Left renal cortex interstitium (tissue), 4 donors: Measurements from ENCODE around the gene MOV10L1. TPM values are rescaled to one million over a fixed set of nuclear protein-coding genes. Genes with fewer than 3 reads are reported as not detected.

Experiments
- DNase-seq, 4 donors: peaks; one replicate each; pipeline ENCODE4 v3.0.0-alpha.2; 2013; ENCODE audit warnings: low read depth in 4 of 4, low spot score in 2 of 4, missing footprints in 1 of 4
- polyA plus RNA-seq, 4 donors: library from polyadenylated mRNA; unstranded; fragments of 120-200 nt; gene quantifications; one replicate each; pipeline ENCODE4 v1.2.1, GENCODE V29; 2013; ENCODE audit not compliant: insufficient read length in 4 of 4

The MOV10L1 gene
- polyA plus RNA-seq, 4 donors: 0.37 to 1.2 (median 0.86) TPM

- no peak for DNase-seq
Measured at GRCh38 chr22:50173311-50173982, 83.6 kb downstream of the MOV10L1 start.

GRCh38 chr22:50173983-50174355 lies 84.2 kb downstream of the MOV10L1 start:
- no peak for DNase-seq

- DNase-seq: no peak
Measured at GRCh38 chr22:50174382-50175190, 84.8 kb downstream of the MOV10L1 start.

- DNase-seq: no peak
Measured at GRCh38 chr22:50175191-50175461, 85.3 kb downstream of the MOV10L1 start.

- no peak for DNase-seq
Measured at GRCh38 chr22:50175921-50176849, 86.4 kb downstream of the MOV10L1 start.

GRCh38 chr22:50176850-50177536 lies 87.2 kb downstream of the MOV10L1 start:
- DNase-seq: no peak

- DNase-seq: no peak
Measured at GRCh38 chr22:50177537-50178470, 88.0 kb downstream of the MOV10L1 start.

- no peak for DNase-seq
Measured at GRCh38 chr22:50178471-50178864, 88.7 kb downstream of the MOV10L1 start.

GRCh38 chr22:50178871-50179869 lies 89.4 kb downstream of the MOV10L1 start:
- DNase-seq: no peak

GRCh38 chr22:50179937-50180726 lies 90.3 kb downstream of the MOV10L1 start:
- DNase-seq: no peak

- DNase-seq: no peak
Measured at GRCh38 chr22:50180727-50181521, 91.1 kb downstream of the MOV10L1 start.

- no peak for DNase-seq
Measured at GRCh38 chr22:50182176-50183081, 92.6 kb downstream of the MOV10L1 start.

GRCh38 chr22:50183141-50183971 lies 93.5 kb downstream of the MOV10L1 start:
- DNase-seq: no peak

GRCh38 chr22:50184004-50184901 lies 94.4 kb downstream of the MOV10L1 start:
- no peak for DNase-seq
